ENCODE results near the gene NPHP4. TPM values are rescaled to one million over a fixed set of nuclear protein-coding genes. Genes with fewer than 3 reads are reported as not detected.

The NPHP4 gene
- total RNA-seq, 1 experiment from 2014 or later, result 16.8 TPM

GRCh38 chr1:6024376-6024775 is 32.2 kb upstream of the NPHP4 start:
- CTCF ChIA-PET, result interaction anchor here (1.3 to 3.4 kb wide), 3 partner anchors 10 to 28 kb away, joined by 3 to 46 read pairs (median 13); no protein-coding TSS in a partner anchor
- H3K4me1 Mint-ChIP-seq, result peaks cover 4% of the 10 kb centered on the region; the same call in 1 of the 2 replicates
- POLR2A ChIA-PET, result interaction anchor here (0.6 kb wide), 1 partner anchor 14 kb away, joined by 3 read pairs; no protein-coding TSS in a partner anchor
- no peaks in the 10 kb centered on the region for H3K36me3 Mint-ChIP-seq
- H3K27ac Mint-ChIP-seq, result no peak overlapping the region
- no peak for TF ChIP-seq PRDM15 (CRISPR knock-in tag; IDR thresholded peaks at IDR 0.05)
- TF ChIP-seq, protein P1, sequence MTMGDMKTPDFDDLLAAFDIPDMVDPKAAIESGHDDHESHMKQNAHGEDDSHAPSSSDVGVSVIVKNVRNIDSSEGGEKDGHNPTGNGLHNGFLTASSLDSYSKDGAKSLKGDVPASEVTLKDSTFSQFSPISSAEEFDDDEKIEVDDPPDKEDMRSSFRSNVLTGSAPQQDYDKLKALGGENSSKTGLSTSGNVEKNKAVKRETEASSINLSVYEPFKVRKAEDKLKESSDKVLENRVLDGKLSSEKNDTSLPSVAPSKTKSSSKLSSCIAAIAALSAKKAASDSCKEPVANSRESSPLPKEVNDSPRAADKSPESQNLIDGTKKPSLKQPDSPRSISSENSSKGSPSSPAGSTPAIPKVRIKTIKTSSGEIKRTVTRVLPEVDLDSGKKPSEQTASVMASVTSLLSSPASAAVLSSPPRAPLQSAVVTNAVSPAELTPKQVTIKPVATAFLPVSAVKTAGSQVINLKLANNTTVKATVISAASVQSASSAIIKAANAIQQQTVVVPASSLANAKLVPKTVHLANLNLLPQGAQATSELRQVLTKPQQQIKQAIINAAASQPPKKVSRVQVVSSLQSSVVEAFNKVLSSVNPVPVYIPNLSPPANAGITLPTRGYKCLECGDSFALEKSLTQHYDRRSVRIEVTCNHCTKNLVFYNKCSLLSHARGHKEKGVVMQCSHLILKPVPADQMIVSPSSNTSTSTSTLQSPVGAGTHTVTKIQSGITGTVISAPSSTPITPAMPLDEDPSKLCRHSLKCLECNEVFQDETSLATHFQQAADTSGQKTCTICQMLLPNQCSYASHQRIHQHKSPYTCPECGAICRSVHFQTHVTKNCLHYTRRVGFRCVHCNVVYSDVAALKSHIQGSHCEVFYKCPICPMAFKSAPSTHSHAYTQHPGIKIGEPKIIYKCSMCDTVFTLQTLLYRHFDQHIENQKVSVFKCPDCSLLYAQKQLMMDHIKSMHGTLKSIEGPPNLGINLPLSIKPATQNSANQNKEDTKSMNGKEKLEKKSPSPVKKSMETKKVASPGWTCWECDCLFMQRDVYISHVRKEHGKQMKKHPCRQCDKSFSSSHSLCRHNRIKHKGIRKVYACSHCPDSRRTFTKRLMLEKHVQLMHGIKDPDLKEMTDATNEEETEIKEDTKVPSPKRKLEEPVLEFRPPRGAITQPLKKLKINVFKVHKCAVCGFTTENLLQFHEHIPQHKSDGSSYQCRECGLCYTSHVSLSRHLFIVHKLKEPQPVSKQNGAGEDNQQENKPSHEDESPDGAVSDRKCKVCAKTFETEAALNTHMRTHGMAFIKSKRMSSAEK (CRISPR knock-in tag; IDR thresholded peaks at IDR 0.05; ENCODE audit: borderline replicate concordance), result no peak
- no peak overlapping the region for H3K4me3 Mint-ChIP-seq
- H3K27me3 Mint-ChIP-seq (ENCODE audit: low read depth), result no peaks in the 10 kb centered on the region
- no peak for DNase-seq (ENCODE audit: low spot score)
- ATAC-seq, result no peak
- no peaks in the 10 kb centered on the region for H3K9me3 Mint-ChIP-seq

- H3K27ac Mint-ChIP-seq, result no peak overlapping the region
- no peak overlapping the region for H3K4me3 Mint-ChIP-seq
- ChIA-PET POLR2A (no interaction called here), CTCF (interaction anchor here (0.7 to 3.4 kb wide), 2 partner anchors 11 to 13 kb away, joined by 7 to 46 read pairs; no protein-coding TSS in a partner anchor)
- peaks cover 4% of the 10 kb centered on the region; the same call in 1 of the 2 replicates for H3K4me1 Mint-ChIP-seq
- no peak for ATAC-seq
- DNase-seq (ENCODE audit: low spot score), result no peak
- H3K36me3 Mint-ChIP-seq, result no peaks in the 10 kb centered on the region
- TF ChIP-seq ZNF416 (CRISPR knock-in tag; IDR thresholded peaks at IDR 0.05) (no peak), SMAD3 (CRISPR knock-in tag; IDR thresholded peaks at IDR 0.05; ENCODE audit: borderline replicate concordance) (no peak), ZNF232 (CRISPR knock-in tag; IDR thresholded peaks at IDR 0.05) (no peak), ZNF317 (CRISPR knock-in tag; IDR thresholded peaks at IDR 0.05; ENCODE audit: borderline replicate concordance, low read depth) (no peak), GTF2I (CRISPR knock-in tag; conservative IDR thresholded peaks at IDR 0.05) (no peak), CREB1 (CRISPR knock-in tag; IDR thresholded peaks at IDR 0.05) (no peak), JAZF1 (CRISPR knock-in tag; IDR thresholded peaks at IDR 0.05) (no peak), ZNF138 (CRISPR knock-in tag; conservative IDR thresholded peaks at IDR 0.05) (no peak), NFE2L1 (CRISPR knock-in tag; IDR thresholded peaks at IDR 0.05) (no peak), ETV6 (CRISPR knock-in tag; IDR thresholded peaks at IDR 0.05) (no peak), MLX (CRISPR knock-in tag; IDR thresholded peaks at IDR 0.05) (no peak)
- TF ChIP-seq, protein P2, sequence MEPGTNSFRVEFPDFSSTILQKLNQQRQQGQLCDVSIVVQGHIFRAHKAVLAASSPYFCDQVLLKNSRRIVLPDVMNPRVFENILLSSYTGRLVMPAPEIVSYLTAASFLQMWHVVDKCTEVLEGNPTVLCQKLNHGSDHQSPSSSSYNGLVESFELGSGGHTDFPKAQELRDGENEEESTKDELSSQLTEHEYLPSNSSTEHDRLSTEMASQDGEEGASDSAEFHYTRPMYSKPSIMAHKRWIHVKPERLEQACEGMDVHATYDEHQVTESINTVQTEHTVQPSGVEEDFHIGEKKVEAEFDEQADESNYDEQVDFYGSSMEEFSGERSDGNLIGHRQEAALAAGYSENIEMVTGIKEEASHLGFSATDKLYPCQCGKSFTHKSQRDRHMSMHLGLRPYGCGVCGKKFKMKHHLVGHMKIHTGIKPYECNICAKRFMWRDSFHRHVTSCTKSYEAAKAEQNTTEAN (CRISPR knock-in tag; IDR thresholded peaks at IDR 0.05), result no peak
- TF ChIP-seq, protein P3, sequence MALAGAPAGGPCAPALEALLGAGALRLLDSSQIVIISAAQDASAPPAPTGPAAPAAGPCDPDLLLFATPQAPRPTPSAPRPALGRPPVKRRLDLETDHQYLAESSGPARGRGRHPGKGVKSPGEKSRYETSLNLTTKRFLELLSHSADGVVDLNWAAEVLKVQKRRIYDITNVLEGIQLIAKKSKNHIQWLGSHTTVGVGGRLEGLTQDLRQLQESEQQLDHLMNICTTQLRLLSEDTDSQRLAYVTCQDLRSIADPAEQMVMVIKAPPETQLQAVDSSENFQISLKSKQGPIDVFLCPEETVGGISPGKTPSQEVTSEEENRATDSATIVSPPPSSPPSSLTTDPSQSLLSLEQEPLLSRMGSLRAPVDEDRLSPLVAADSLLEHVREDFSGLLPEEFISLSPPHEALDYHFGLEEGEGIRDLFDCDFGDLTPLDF (CRISPR knock-in tag; IDR thresholded peaks at IDR 0.05), result no peak
- TF ChIP-seq, protein P1 (CRISPR knock-in tag; IDR thresholded peaks at IDR 0.05; ENCODE audit: borderline replicate concordance), result no peak
- TF ChIP-seq, protein P4, sequence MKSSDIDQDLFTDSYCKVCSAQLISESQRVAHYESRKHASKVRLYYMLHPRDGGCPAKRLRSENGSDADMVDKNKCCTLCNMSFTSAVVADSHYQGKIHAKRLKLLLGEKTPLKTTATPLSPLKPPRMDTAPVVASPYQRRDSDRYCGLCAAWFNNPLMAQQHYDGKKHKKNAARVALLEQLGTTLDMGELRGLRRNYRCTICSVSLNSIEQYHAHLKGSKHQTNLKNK (CRISPR knock-in tag; IDR thresholded peaks at IDR 0.05), result no peak
- no peaks in the 10 kb centered on the region for H3K27me3 Mint-ChIP-seq (ENCODE audit: low read depth)
- no peaks in the 10 kb centered on the region for H3K9me3 Mint-ChIP-seq
Observed at GRCh38 chr1:6023346-6023745, 31.1 kb upstream of the NPHP4 start.
